Measurements from ENCODE around the gene CEP85L. TPM values are rescaled to one million over a fixed set of nuclear protein-coding genes. Genes with fewer than 3 reads are reported as not detected.

The CEP85L gene
- total RNA-seq, 4 donors from 2014 or later, result 2.3 to 7.0 (median 6.6) TPM

DNA sequence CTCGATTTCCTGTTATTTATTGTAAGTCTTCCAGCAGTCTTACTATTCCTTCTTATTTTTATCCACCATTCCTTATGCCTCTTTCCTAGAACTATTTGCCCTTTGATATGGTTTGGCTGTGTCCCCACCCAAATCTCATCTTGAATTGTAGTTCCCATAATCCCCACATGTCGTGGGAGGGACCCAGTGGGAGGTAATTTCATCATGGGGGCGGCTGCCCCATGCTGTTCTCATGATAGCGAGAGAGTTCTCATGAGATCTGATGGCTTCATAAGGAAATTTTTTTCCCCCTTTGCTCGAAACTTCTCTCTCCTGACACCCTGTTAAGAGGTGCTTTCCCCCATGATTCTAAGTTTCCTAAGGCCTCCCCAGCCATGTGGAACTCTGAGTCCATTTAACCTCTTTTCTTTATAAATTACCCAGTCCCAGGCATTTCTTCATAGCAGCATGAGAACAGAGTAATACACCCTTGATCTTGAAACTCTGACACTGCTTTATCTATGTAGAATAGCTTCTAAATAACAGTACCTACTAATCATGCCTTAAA, 54.5 kb downstream of the CEP85L start:
- H3K4me3 ChIP-seq (ENCODE audit: low read depth, poor library complexity, severe bottlenecking), result no peak overlapping the region
- TF ChIP-seq, protein P1, sequence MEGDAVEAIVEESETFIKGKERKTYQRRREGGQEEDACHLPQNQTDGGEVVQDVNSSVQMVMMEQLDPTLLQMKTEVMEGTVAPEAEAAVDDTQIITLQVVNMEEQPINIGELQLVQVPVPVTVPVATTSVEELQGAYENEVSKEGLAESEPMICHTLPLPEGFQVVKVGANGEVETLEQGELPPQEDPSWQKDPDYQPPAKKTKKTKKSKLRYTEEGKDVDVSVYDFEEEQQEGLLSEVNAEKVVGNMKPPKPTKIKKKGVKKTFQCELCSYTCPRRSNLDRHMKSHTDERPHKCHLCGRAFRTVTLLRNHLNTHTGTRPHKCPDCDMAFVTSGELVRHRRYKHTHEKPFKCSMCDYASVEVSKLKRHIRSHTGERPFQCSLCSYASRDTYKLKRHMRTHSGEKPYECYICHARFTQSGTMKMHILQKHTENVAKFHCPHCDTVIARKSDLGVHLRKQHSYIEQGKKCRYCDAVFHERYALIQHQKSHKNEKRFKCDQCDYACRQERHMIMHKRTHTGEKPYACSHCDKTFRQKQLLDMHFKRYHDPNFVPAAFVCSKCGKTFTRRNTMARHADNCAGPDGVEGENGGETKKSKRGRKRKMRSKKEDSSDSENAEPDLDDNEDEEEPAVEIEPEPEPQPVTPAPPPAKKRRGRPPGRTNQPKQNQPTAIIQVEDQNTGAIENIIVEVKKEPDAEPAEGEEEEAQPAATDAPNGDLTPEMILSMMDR (IDR thresholded peaks at IDR 0.05), result no peak
- no peak for TF ChIP-seq POLR2A (IDR thresholded peaks at IDR 0.05)
- DNase-seq (ENCODE audit: low spot score in 2 of 2), result no peak
- WGBS, 2 donors, result 93 to 94% methylated on average over 5 of the region's 5 CpGs
- intact Hi-C loops (cut with DNase I; ENCODE audit: low total_unique reads), result no loop called here

DNA sequence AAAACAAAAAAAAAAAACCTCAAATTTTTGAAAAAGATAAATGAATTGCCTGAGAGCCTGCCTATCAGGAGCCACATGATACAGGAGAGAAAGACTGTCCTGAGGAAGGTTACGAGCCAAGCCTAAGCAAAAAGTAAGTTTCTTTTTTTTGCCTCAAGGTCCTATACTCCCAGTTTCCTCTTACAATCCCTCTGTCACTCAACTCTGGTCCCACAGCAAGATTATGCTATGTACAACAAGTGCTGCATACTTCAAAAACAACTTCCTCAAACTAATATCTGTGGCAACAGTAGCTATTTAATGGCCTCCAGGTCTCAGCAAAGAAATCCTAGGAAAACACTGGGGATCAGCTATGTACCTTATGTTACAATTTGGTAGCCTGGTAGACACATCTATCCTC, 56.5 kb downstream of the CEP85L start:
- no peak overlapping the region for H3K4me3 ChIP-seq (ENCODE audit: low read depth, poor library complexity, severe bottlenecking)
- WGBS, 2 donors, result 90 to 92% methylated on average over 1 of the region's 1 CpG
- no peak for DNase-seq (ENCODE audit: low spot score in 2 of 2)
- intact Hi-C loops (cut with DNase I; ENCODE audit: low total_unique reads), result no loop called here
- no peak for TF ChIP-seq POLR2A (IDR thresholded peaks at IDR 0.05)
- TF ChIP-seq, protein P1 (IDR thresholded peaks at IDR 0.05), result no peak

- H3K4me3 ChIP-seq (ENCODE audit: low read depth, poor library complexity, severe bottlenecking), result no peak overlapping the region
- TF ChIP-seq POLR2A (IDR thresholded peaks at IDR 0.05), result no peak
- TF ChIP-seq, protein P1 (IDR thresholded peaks at IDR 0.05), result no peak
- intact Hi-C loops (cut with DNase I; ENCODE audit: low total_unique reads), result no loop called here
- DNase-seq (ENCODE audit: low spot score in 2 of 2), result no peak
- WGBS, 2 donors, result 82 to 84% methylated on average over 3 of the region's 3 CpGs
Measured at GRCh38 chr6:118591897-118592296, 59.5 kb downstream of the CEP85L start.

- TF ChIP-seq, protein P1 (IDR thresholded peaks at IDR 0.05), result no peak
- no peak for TF ChIP-seq POLR2A (IDR thresholded peaks at IDR 0.05)
- no peak for DNase-seq (ENCODE audit: low spot score in 2 of 2)
- no peak overlapping the region for H3K4me3 ChIP-seq (ENCODE audit: low read depth, poor library complexity, severe bottlenecking)
- 50 to 55% methylated on average over 6 of the region's 6 CpGs for WGBS, 2 donors
- intact Hi-C loops (cut with DNase I; ENCODE audit: low total_unique reads), result no loop called here
Measured at GRCh38 chr6:118589649-118590365, 61.6 kb downstream of the CEP85L start.

- DNase-seq (ENCODE audit: low spot score in 2 of 2), result no peak
- H3K4me3 ChIP-seq (ENCODE audit: low read depth, poor library complexity, severe bottlenecking), result no peak overlapping the region
- intact Hi-C loops (cut with DNase I; ENCODE audit: low total_unique reads), result no loop called here
- WGBS, 2 donors, result 39 to 65% methylated on average over 4 of the region's 4 CpGs
- TF ChIP-seq, protein P1 (IDR thresholded peaks at IDR 0.05), result no peak
- TF ChIP-seq POLR2A (IDR thresholded peaks at IDR 0.05), result no peak
Measured at GRCh38 chr6:118589186-118589585, 62.2 kb downstream of the CEP85L start.
